Ammon's horn (tissue), 1 donor: ENCODE measurements around the gene SPRR1A.
"Not testable (repeated sequence)": the region's sequence is repeated elsewhere in the genome, so short reads cannot be mapped to it uniquely, and the experiment has no call there.

Experiments used
- DNase-seq: peaks from one replicate; pipeline ENCODE4 v3.0.0-alpha.2; 2016; ENCODE audit warnings: low spot score

Gene SPRR1A

DNA sequence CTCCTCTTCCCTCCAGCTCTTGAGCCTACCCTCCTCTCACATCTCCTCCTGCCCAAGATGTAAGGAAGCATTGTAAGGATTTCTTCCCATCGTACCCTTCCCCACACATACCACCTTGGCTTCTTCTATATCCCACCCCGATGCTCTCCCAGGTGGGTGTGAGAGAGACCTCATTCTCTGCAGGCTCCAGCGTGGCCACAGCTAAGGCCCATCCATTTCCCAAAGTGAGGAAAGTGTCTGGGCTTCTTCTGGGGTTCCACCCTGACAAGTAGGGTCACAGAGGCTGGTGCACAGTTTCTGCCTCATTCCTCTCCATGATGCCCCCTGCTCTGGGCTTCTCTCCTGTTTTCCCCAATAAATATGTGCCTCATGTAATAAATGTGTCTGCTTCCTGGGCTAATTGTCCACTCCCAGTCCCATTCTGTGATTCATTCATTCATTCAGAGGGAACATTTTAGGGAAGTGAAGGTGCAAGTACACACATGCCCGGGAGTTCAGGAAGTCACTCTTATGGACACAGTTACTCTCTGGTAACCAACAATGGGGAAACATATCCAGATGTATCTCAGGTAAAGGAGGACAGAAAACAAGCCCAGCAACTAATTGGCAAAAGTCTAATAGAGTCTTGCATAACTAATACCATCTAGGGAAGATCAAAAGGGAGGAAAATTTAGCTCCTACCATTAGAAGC lies 11.5 kb upstream of the SPRR1A start:
- DNase-seq, result no peak

DNA sequence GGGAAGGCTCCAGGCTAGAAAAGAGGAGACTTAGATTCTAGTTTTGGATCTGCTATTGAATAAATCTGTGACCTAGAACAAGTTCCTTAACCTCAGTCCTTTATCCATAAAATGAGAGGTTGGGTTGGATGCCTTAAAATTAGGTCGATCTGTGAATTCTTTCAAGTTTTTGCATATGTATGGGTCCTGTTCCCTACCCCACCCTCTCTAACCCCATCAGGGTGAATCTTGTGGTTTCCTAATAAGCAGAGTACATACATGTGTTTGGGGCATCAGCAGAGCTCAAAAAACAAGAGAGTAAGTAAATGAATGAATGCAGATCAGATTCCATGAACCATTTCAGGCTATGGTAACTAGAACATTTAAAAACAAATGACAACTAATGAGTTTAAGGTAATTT lies 7.2 kb upstream of the SPRR1A start:
- DNase-seq, result no peak

GRCh38 chr1:152977614-152978013 lies 6.3 kb upstream of the SPRR1A start:
- DNase-seq, result no peak

DNA sequence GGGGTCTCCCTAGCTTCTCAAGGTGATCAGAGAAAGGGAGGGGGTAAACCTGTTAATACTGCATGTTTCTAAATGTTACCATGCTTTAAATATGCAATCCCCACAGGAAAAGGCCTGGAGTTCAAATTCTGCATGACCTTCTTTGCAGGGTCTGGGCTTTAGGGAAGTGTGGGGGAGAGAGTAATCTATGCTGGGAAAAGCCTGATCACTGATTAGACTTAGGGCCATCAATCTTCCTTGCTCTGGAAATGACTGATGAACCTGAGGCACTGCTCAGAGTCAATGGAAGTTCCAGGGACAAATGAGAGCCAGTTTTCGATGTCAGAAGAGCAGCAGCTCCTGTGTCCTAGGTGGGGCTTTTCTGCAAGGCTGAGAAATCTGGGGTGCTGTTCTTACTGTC lies 3.2 kb upstream of the SPRR1A start:
- DNase-seq, result no peak

GRCh38 chr1:152981146-152981871 lies 2.6 kb upstream of the SPRR1A start:
- DNase-seq, result no peak

GRCh38 chr1:152982076-152982475 lies 1.8 kb upstream of the SPRR1A start:
- DNase-seq, result no peak

DNA sequence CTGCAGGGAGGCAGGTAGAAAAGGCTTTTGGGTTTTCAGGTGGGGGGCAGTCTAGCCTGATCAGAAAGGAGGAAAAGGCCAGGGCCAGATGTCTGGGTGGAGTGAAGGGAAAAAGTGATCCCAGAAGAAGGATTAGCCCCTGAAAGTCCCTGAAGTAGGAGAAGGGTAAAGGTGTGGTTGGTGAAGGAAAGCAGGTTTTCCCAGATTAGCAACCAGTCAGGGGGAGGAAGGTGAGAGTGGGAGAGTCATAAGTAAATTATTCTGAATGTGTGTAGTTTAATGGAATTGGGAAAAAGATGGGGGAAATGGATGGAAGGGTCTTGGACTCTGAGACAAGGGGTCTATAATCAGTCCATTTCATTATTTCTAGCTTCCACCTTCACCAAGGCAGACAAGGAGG lies 647 bp upstream of the SPRR1A start:
- DNase-seq, result no peak

DNA sequence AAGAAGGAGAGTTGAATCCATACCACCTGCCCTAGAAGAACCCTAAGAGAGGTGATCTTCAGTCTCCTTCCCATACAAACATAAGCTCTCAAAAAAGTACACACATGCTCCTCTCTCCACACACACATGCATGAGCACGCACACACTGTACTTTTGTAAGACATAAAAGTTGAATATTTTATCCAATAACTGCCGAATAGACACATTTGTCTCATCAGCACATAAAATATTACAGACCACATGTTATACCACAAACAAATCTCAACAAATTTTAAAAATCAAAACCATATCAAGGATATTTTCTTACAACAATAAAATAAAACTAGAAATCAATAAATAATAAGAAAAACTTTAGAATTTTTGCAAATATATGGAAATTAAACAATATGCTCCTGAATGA lies 2.7 kb downstream of the SPRR1A start:
- no peak for DNase-seq

DNA sequence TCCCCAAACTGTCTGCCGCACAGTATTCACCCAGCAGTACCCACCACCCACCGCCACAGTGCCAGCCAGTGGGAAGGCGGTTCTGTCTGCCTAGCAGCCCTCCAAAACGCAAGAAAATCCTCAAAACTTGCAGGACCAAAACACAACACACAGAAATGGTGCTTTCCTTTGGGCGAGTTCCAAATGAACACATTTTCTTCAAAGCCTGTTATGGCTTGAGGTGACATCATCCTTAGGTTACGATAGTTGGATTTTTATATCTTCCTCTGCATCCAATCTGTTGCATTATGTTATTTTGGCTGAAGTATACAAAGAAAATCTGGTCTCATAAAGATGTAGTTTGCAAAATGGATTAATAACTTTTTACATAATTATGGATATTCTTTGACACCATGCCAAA lies 9.3 kb downstream of the SPRR1A start:
- no peak for DNase-seq

- DNase-seq, result no peak
Measured at GRCh38 chr1:152995842-152996241, 12.0 kb downstream of the SPRR1A start.

DNA sequence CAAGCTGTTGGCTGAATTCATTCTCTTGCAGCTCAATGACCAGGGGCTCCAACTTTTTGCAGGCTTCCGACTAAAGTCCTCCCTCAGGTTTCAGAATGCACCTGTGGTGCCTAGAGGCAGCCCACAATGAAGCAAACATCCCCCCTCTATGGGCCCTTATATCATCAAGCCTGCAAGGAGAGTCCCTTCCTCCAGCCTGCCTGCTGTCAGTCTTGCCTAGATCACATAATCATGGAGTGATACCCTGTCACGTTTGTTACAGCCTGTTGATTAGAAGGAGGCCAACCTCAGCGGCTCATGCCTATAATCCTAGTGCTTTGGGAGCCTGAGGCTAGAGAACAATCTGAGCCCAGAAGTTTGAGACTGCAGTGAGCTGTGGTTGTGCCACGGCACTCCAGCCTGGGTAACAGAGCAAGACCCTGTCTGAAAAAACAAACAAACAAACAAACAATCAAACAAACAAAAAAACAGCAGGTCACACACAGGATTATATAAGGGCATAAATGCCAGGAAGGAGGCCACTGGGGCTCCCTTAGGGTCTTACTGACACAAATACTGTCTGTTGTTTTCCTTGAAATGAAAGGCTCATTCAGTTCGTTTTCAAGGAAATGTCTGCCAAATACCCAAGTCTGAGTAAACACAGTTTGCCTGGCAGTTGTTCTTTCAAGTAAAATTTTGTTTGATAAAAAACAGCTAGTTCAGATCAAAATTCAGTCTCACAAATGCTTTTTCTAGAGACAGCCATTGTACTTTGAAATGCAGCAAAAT lies 12.9 kb downstream of the SPRR1A start:
- peak; percentile 36 for DNase-seq

DNA sequence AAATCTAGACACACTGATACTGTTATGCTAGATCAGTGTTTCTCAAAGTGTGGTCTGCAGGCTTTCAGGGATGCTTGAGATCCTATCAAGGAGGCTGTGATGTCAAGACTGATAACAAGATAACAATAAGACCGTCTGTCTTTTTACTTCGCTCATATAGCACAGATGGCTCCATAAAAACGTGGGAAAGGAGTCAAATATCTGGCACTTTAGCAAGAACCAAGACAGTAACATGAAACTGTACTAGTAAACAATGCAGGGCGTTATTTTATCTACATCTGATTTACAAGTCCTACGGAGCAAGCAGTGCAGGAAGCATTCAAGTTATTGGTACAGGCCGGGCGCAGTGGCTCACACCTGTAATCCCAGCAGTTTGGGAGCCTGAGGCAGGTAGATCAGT lies 14.0 kb downstream of the SPRR1A start:
- DNase-seq, result no peak

GRCh38 chr1:152998476-152998875 lies 14.6 kb downstream of the SPRR1A start:
- DNase-seq, result no peak

DNA sequence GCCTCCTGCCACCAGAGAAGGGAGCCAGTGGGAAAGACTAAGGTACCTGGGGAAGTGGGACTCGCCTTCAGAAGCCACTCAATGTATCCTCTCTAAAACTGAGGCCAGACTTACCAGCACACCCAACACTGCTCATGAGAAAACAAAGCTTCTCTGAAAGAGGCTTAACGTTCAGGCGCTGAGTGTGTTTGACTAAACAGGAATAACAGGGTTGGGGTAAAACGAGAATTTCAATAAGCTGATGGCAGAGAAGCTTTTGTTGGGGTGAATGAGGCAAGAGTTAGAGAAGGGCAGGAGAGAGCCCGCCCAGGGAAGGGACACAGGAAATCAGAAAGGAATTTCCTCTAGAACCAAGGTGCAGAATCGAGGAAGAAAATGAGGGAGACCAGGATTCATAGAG lies 15.9 kb downstream of the SPRR1A start:
- DNase-seq, result no peak

GRCh38 chr1:153000294-153000693 lies 16.4 kb downstream of the SPRR1A start:
- no peak for DNase-seq

DNA sequence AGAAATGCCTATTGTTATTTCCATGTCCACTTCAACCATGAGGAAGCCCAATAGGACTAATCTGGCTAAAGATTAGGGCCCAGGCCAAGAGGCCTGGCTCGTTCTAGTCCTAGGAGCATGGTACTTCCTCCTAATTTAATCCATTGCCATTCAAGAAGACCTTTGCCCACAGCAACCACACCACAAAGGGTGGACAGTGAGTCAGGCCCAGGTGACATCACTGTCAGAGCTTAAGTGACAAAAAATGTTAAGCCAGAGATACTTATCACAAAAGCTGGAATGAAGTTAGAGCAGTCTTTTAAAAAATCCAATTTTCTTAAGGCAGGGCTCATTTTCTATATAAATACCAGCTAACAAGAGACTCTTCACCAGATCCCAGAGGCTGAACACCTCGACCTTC lies 17.5 kb downstream of the SPRR1A start, which contains the start of gene SPRR3:
SPRR3 (plus strand) TSS at position 368 of the 400 bp plus-strand sequence. CDS start 1,272 bp downstream, outside the sequence.
- no peak for DNase-seq

DNA sequence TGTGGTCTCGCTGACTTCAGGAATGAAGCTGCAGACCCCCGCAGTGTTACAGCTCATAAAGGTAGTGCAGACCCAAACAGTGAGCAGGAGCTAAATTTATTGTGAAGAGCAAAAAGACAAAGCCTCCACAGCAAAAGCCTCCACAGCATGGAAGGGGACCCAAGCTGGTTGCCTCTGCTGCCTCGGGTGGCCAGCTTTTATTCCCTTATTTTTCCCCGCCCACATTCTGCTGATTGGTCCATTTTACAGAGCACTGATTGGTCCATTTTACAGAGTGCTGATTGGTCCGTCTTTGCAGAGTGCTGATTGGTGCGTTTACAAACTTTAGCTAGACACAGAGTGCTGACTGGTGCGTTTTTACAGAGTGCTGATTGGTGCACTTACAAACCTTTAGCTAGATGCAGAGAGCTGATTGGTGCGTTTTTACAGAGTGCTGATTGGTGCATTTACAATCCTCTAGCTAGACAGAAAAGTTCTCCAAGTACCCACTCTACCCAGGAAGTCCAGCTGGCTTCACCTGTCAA lies 27.4 kb downstream of the SPRR1A start:
- not testable (repeated sequence) for DNase-seq

DNA sequence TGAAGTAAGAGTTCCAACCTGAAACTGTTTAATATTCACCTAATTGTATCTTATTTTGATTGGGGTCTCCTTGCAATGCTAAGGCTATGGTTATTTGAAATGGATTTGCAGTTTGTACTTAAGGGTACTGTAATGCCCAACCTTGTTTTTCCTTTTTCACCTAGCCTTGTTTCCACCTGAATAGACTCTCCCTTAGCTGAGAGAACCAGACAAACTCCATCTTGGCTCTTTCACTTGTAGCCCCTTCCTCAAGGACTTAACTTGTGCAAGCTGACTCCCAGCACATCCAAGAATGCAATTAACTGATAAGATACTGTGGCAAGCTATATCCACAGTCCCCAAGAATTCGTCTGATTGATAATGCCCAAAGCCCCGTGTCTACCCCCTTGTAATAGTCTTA lies 37.9 kb downstream of the SPRR1A start:
- DNase-seq, result not testable (repeated sequence)

GRCh38 chr1:153022340-153022739 lies 38.5 kb downstream of the SPRR1A start:
- DNase-seq, result not testable (repeated sequence)

DNA sequence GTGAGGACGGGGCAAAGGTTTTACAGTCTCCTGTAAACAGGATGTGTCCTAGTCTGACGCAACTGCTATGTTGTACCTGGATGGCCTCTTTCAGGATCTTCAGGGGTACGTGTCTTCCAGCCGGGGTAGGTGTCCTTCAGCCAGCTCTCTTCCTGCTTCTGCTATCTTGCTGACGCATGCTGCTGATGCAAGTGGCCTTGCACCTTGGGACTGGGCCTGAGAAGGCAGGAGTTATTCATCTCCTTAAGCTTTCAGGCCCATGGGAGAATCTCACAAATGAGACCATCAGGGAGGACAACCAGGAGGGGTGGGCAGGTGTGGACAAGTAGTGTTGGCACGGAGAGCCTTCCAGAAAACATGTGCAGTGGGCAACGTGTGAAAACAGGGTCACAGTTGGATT lies 39.2 kb downstream of the SPRR1A start:
- DNase-seq, result no peak

DNA sequence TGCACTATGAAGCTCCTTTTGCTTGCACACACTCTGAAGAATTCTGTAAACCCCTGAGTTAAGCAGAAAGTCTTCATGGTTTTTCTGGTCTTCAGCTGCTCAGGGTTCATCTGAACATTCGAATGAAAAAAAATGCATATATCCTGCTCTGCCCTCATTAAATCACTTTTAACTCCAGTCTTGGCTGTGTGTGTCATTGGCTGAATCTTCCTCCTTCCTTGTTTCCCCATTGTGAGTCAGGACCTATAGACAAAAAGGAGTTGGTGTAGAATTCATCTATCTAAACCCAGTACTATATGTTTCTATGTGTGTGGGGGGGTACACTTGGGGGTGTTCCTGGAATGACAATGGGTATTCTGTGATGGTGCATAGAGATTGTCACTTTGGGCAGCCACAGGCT lies 40.5 kb downstream of the SPRR1A start:
- DNase-seq, result no peak

- no peak for DNase-seq
Measured at GRCh38 chr1:153025797-153026196, 41.9 kb downstream of the SPRR1A start.

GRCh38 chr1:153028766-153029165 lies 44.9 kb downstream of the SPRR1A start:
- peak; percentile 13 for DNase-seq
